NOMO-1 (cell line): ENCODE measurements around the gene FAM89B.

Experiments
- DNase-seq, 2 experiments: peaks; one replicate each; lab custom pipeline; 2025; ENCODE audit not compliant: unreplicated experiment in 2 of 2; lab: John Stamatoyannopoulos, UW

FAM89B gene

DNA sequence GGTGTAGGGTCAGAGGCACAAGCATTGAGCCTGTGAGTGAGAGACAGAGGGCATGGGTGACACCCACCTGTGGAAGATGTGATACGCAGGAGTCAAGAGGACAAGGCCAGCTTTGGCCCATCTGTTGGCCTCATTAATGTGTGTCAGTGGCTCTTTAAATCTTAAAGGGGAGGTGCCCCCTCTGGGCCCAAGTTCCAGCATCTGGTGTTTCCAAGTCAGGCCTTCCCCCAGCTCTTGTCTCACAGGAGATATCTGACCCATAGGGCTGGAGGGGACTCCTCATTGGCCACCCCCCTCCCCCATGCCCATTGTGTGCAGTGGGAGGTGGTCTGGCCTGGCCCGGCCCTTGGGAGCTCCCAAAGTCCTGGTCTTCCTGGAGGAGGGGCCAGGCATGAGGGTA lies 14.3 kb downstream of the FAM89B start:
- no peak for DNase-seq

DNA sequence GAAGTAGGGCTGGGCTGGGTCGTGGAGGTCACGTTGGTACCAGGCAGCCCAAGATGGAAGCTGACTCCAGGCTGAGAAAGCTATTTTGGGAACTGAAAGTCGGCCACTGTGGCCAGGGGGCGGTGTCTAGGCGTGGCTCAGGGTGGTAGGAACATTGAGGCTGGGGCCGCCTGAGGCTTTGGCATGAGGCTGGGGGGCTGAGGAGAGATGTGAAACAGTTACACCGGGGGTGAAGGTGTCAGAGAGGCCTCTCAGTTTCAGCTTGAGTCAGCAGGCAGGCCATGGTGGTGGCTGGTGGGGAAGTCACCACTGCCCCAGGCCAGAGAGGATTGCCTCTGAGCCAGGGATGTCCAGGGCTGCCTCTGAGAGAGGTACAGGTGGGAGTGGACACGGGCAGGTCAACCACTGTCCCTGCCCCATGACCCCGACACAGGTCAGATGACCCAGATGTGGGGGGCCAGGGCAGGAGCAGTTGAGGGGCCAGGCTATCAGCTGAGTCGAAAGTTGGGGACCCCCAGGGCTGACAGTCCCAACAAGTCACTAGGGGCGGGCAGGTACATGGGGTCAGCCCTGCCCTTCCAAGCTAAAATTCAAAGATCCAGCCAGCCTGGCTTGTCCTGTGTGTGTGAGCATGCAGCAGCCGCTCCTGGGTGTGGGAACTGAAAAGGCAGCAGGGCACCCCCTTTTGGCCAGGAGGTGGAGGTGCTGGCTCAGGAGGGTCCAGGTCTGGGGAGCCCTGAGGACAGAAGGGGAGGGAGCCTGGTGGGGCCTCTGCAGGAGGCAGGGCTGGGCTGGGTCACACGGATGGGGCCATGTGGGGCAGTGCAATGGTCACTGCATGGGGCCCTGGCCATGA lies 16.1 kb downstream of the FAM89B start:
- DNase-seq, result peak; percentile 58 to 72

DNA sequence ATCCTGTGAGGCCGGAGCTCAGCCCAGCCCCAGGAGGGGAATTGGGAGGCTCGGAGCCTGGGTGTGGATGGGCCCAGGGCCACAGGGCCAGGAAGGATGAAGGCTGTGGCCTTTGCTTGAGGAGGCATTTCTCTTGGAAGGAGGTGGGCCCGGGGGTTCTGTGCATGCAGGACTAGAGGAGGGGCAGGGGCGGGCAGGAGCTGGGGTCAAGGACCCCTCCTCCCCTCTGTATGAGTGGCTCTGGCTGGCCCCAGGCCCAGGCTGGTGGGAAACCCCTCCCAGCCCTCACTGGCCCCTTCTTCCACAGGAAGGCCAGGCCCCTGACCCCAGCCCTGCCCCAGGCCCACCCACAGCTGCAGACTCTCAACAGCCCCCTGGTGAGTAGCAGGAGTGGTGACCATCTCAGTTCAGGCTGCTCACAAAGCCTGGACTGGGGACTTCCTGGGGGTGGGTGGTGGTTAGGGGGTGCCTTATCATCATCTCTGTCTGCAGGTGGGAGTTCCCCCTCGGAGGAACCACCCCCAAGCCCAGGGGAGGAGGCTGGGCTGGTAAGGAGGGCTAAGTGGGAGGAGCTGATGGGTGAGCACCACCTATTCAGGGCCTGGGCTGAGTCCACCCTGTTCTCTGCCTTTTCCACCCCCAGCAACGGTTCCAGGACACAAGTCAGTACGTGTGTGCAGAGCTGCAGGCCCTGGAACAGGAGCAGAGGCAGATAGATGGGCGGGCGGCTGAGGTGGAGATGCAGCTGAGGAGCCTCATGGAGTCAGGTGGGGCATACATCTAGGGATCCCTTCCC lies 17.3 kb downstream of the FAM89B start:
- DNase-seq, result no peak

DNA sequence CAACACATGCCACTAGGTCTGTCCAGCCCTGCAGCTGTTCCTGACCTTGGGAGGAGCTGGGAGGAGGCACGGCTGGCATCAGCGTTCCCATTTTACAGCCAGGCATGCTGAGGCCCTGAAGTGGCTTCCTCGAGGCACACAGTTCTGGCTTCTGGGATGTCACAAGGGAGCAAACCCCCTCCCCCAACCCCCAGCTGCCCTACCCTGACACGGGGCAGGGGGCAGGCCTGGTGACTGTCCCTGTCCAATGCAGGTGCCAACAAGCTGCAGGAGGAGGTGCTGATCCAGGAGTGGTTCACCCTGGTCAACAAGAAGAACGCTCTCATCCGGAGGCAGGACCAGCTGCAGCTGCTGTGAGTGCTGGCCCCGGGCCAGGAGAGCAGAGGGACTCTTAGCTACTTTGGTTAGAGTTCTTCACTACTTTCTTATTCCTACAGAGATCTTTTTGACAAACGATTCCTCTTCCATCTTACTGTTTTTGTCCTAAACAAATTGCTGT lies 18.0 kb downstream of the FAM89B start:
- no peak for DNase-seq

DNA sequence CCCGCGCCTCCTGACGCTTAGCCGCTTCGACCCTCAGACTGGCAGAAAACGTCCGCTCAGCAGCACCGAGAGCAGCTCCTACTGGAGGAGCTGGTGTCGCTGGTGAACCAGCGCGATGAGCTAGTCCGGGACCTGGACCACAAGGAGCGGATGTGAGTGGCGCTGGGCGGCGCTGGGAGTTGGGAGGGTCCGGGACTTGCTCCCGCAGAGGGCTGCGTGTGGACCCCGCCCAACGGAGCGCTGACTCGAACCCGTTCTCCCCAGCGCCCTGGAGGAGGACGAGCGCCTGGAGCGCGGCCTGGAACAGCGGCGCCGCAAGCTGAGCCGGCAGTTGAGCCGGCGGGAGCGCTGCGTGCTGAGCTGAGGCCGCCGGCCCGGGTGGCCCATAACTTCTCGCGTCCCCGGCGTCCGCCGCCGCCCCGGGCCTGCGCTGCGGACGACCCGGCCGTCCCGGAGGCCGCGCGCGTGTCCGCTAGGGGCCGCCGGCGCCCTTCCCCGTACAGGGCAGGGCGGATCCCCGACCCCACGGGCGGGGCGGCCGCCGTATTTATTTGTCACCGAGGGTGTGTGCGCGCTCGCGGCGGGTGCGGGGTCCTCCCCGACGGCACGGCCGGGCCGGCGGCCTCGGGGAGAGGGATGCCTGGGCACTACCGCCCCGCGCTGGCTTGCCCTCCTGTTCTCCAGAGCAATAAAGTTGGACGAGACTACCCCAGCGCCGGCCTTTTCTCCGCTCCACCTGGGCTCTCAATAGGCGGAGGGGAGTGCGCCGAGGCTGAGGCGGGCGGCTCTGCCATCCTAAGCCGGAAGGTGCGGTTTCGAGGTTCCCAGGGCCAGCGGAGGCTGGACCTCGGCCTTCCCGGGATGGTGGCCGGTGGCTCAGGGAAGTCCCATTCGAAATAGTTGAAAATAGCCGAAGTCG lies 19.9 kb downstream of the FAM89B start:
- DNase-seq, result no peak

DNA sequence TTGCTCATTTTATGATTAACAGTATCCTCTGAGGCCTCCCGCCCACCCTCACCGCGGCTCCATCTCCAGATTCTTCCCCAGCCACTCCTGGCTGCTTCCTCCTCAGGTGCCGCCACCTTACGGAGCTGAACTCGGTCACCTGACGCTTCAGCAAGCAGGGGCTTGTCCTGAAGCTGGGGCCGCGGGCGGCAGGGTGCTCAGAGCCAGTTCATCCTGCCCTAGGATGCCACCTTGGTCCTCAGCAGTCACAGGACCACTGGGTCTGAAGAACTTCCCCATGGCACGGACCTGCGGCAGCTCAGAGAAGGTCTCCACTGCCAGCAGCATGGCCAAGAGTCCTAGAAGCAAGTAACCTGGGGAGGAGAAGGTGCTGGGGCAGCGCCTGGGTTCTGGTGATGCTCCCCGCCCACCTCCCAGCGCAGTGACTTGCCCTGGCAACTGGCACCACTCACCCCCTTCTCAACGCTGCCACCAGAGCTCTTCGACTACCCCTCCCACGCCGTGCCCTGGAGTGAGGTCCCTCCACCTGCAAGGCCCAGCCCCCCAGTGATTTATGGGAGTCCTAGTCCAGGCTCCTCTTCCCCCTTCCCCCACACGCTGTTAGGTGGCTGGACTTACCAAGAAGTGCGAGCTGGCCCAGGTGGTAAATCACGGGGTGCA lies 20.6 kb downstream of the FAM89B start:
- no peak for DNase-seq

DNA sequence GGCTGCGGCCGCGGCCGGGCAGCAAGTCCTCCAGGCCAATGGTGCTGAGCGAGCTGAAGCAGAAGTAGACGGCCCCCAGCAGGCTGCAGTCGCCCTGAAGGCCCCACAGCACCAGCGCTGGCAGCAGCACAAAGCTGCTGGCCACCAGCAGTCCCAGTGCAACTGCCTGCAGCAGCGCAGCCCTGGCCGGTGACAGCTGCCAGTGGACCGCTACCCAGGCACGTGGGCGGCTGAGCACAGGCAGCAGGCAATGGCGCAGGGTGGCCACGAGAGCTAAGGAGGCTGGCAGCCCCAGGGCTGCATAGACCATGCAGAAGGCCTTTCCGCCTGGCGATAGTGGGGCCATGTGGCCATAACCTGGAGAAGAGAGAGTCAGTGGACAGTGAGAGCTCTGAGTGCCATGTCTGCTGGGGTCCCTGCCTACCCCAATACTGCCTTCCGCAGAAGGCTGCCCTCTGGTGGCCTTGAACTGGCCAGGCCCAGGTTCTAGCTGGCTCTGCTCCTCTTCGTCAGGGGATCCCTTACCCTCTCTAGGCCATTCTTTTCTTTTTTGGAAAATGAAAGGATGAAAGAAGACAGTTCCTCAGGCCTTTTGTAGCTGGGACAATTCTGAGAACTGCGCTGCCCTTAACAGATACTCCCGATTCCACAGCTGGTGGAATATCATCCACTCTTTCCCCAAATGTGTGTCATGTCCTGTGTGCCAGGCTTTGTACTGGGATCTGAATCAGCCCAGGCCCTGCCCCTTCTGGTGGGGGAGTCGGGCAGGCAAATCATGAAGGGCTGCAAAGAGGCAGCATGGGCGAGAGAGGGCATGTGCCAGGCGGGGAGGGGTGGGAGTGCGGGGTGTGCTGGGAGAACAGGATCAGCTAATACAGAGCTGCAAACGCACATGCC lies 21.4 kb downstream of the FAM89B start:
- DNase-seq, result peak; percentile 19 to 20

DNA sequence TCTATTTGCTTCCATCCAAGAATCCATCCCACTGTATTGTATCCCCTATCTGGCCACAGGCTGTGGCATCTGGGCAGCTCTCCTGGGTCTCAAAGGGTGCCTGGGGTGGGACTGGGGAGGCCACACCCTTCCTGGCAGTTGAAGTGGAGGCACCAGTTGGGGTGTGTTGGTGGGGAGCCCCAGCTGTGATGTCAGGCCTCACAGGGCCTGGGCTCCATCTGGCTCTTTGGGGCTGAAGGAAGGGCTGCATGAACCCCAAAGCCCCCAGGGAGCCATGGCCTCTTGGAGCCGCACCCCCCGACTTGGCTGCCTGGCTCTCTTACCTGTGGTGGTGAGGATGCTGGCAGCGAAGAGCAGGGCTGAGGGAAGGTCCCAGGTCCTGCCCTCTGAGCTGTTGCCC lies 22.8 kb downstream of the FAM89B start:
- no peak for DNase-seq

DNA sequence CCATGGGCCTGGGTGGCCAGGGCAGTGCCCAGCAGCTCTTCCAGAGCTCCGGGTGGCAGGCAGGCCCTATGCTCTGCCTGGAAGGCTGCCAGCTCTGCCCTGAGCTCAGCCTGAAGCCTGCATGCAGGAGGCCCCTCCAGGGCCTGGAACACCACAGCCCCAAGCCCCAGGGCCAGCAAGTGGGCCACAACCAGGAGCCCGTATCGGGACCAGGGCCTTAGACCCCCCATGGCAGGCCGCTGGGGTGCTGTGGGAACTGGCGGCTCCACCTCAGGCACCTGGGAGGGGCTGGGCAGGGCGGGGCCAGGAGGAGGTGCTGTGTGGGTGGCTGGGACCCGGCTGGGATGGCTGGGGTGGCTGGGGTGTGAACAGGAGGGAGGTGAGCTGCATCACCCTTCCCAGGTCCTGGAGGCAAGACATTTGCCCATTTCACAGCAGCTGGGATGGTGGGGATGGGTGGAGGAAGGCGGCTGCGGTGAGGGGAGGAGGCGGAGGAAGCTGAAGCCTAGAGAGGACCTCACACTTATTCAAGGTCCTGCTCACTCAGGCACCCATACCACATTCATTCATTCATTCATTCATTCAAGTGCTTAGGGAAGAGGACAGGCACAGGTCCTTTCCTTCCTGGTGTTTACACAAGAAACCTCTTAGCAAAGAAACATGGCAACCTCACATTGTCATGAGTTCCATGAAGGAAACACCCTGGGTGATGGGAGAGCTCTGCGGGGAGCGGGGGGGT lies 23.4 kb downstream of the FAM89B start, which contains the start of gene KCNK7:
TSS of gene KCNK7 (minus strand) at position 258 of the 739 bp plus-strand sequence. CDS start at position 230, 28 bp downstream.
- DNase-seq, result no peak

DNA sequence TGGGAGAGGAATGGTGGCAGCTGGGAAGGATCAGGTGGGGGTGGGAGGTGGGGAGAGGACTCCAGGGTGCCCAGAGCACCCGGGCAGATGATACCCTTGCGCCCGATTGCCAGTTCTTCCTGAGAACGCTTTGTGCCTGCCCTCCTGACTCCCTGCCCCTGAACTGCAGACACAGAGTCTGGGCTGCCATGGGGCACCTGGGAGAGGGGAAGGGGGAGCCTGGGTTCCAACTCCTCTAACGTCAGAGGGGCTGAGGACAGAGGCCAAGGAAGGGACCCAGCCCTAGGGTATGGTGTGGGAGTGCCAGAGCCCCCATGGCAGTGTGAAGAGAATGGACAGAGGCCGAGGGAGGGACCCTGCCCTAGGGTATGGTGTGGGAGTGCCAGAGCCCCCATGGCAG lies 24.2 kb downstream of the FAM89B start:
- DNase-seq, result no peak

DNA sequence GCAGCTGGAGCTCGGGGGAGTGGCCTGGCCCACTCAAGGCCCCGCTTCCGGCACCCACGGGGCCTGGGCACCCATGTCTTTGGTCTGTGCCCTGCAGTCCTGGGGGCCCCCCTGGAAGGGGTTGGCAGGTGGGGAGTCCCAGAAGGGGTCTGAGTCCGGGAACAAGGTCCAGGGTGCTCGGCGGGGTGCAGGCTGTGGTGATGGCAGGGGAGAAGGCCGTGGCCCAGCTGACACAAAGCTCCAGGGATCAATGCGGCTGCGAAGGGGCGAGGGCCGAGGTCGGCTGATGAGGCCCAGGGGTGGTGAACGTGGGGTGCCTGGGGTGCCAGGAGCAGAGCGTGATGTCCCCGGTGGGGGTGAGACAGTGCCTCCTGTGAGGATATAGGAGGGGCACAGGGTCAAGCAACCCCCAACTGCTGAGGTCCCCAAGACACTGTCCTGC lies 25.9 kb downstream of the FAM89B start:
- DNase-seq, result no peak

DNA sequence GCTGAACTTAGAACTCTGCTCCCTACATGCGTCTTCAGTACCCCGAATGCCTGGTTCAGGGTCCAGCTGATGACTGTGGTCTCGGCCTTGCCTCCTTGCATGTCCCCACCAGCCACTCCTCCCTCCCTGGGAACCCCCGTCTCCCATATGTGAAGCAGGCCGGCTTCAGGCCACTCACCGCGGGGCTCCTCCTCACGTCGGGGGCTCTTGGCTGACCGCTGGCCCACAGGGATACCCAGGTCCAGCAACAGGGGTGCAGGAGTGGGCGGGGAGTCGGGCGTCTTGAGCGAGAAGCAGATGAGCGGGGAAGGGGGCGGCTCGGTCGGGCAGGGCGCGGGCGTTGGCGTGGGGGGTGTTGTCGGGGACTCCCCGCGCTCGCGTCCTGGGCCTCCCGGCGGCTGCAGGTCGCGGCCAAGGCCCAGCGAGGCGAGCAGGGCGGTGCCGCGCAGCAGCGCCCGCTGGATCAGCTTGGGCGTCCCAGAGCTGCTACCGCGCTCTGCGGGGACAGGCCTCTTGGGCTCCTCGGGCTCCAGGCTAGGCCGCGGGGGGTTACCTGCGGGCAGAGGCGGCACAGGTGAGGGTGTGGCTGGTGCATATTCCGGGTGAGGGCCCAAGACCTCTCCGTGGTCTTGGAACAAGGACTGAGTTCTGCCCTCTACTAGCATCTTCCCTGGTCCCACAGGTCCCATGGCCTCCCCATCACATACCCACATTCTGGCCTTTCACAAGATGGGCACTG lies 27.0 kb downstream of the FAM89B start:
- DNase-seq, result no peak

DNA sequence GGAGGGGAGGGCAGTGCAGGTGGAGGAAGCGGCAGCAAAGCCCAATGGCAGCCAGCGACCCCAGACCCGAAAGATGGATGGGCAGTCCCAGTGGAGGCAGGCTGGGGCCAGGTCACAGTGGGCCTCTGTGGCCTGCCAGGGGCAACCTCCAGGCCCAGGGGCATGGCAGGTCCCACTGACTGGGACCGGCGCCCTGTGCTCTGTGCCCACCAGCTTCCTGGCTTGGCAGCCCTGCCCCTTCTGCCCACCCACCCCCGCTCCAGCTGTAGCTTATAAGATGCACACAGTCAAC lies 27.6 kb downstream of the FAM89B start:
- no peak for DNase-seq

DNA sequence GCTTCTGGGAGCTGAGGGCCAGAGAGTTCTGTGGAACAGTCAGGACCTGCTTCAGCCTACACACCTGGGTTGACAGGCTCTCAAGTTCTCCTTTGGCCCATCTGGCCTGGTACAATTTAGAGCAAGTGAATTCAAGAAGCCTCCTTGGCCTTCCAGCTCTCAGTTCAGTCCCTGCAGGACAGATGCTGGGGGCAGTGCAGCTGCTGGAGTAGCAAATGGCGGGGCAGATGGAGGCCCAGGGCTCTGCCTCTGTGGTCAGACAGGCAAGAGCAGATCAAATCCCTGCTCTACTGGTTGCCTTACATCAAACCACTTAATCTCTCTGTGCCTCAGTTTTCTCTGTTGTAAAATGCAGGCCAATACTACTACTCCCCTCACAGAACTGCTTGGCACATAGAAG lies 31.9 kb downstream of the FAM89B start:
- no peak for DNase-seq

DNA sequence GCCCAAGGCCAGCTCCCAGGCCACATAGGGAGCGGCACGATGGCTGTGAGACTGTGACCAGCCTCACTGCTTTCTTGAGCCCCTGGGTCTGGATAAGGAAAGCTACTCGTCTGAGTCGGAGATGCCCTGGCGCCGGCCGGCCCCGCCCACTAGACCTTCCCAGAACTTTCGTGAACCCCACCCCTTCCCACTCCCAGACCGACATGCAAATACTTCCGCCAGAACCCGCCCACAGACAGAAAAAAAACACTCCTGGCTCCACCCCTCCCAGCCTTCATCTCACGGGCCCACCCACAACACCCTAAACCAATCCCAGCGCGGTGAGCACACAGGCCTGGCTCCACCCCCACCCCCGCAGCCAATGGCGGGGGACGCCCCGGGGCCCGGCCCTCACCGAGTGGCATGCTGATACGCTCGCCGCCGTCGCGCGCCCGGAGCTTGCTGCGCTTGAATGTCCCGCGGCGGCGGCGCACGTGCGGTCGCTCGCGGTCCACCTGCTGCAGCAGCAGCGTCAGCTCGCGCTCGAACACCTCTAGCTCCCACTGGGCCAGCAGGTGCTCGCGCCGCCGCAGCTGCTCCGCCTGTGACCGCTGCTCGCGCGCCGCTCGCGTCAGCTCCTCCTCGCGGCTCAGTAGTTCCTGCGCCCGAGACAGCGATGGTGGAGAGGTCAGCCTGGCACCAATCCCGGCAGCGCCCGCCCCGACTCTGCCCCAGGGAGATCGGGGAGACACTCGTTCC lies 34.7 kb downstream of the FAM89B start:
- no peak for DNase-seq

DNA sequence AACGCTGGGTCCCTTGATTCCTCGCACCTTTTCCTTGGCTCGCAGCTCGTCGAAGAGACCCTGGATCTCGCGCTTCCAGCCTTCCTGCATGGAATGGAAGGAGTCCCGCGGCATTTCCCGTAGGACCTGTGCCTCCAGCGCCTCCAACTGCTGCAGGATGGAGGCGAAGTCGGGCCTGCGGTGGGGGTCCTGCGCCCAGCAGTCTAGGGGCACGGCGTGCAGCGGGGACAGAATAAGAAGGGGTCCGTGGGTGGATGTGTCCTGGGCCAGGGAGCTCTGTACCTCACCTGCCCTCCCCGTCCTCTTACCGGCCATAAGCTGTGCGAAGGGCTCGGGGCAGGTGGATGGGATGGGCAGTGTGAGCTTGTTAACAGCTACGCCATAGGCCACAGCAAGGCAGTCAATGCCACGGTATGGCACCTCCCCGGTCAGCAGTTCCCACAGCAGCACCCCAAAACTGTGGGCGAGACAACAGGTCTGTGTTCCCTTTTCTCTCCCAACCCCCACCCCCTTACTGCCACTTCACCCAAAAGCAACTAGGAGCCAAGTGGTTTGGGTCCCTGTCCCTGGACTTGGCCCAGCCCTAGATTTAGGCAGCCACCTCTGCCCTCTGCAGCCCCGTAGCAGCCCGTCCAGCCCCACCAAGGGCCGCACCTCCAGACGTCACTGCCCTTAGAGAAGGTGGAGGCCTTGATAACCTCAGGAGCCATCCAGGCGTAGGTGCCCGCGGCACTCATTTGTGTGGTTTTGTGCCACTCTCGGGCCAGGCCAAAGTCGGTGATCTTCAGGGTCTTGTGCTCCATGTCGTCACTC lies 35.5 kb downstream of the FAM89B start:
- no peak for DNase-seq
